Measurements from ENCODE around the gene ZCCHC14.

ZCCHC14 gene

DNA sequence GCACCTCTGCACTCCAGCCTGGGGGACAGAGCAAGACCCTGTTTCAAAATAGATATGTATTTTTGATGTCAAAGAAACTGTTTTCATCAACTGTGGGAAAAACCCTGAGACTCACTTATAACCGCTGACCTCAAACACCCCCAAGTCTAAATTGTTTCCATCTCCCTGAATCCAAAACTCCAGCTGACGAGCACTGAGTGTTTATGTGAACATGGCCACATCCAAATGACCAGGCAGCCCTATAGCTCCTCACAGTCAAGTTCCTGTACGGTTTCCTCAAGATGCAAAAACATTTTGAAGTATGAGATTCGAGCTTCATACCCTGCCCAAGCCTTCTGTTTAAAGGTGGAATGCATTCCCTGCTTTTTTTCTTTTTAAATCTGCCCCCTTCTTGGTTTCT is 45.3 kb upstream of the ZCCHC14 start:
- Histone ChIP-seq H3K36me3 (no peaks in the 10 kb centered on the region), H3K9me3 (replicated peaks in 1 of 11) (peaks cover 5 to 49% (median 32%) of the 10 kb centered on the region in 11 experiments), H3K27ac (no peak overlapping the region), H3K4me1 (peaks cover 21 to 37% (median 31%) of the 10 kb centered on the region in 10 experiments), H3K27me3 (peaks cover 0 to 34% (median 0%) of the 10 kb centered on the region in 11 experiments; a peak in 8 of 22 replicates), H3K9ac (no peak overlapping the region), H3K4me3 (no peak overlapping the region), H4K20me1 (peaks cover 0 to 17% (median 0%) of the 10 kb centered on the region in 11 experiments; a peak in 2 of 22 replicates), H3K4me2 (0 out of 22 replicates have a peak overlapping the region, but pooled peaks of 1 of the 11 experiments have one; percentile 8)
- no peak for TF ChIP-seq Cebpa-rat (IDR thresholded peaks at IDR 0.05)

DNA sequence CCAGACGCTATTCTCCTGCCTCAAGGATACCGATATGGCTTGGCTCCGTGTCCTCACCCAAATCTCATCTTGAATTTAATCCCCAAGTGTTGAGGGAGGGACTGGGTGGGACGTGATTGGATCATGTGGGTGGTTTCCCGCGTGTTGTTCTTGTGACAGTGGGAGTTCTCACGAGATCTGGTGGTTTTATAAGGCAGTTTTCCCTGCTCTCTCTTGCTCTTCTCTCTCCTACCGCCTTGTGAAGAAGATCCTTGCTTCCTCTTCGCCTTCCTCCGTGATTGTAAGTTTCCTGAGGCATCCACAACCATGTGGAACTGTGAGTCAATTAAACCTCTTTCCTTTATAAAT is 43.9 kb upstream of the ZCCHC14 start:
- Histone ChIP-seq H3K9ac (no peak overlapping the region), H3K4me1 (peaks cover 10 to 23% (median 19%) of the 10 kb centered on the region in 10 experiments), H3K9me3 (replicated peaks in 1 of 11) (peaks cover 17 to 63% (median 46%) of the 10 kb centered on the region in 11 experiments), H3K36me3 (no peaks in the 10 kb centered on the region), H4K20me1 (peaks cover 0 to 7% (median 0%) of the 10 kb centered on the region in 11 experiments; a peak in 2 of 22 replicates), H3K27me3 (peaks cover 0 to 20% (median 0%) of the 10 kb centered on the region in 11 experiments; a peak in 8 of 22 replicates), H3K27ac (no peak overlapping the region), H3K4me3 (no peak overlapping the region), H3K4me2 (no peak overlapping the region)
- TF ChIP-seq Cebpa-rat (IDR thresholded peaks at IDR 0.05) = no peak

DNA sequence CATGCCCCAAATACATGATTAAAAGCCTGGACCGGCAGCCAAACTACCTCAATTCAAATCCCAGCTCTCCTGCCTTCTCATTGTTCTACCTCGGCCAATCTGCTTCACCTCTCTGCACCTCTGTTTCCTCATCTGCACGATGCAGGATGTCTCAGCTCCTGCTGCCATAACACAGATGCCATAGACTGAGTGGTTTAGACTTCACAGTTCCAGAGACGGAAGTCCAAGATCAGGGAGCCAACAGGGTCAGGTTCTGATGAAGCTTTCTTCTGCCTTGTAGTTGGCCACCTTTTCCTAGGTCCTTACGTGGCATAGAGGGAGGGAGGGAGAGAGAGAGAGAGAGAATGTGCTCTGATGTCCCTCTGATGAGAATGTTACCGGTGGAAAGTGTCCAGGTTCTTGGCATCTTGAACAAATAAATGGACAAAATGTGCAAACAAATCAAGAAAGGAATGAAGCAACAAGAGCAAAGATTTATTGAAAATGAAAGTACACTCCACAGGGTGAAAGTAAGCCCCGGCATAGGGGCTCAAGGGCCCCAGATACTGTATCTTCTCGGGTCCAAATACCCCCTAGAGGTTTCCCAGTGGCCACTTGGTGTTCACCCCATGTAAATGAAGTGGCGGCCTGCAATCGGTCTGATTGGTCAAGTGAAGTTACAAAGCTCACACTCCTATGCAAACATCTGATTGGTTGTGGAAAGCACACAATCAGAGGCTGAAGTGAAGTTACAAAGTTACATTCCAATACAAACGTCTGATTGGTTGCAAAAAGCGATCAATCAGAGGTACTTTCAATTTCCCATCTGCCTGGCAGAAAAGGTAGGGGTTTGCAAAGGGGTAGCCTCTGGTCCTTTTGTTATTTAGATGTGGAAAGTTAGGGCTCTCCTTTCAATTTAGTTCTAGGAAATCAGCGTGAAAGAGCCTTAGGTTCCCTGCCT is 43.3 kb upstream of the ZCCHC14 start:
- no peak overlapping the region for H3K9ac ChIP-seq
- no peak overlapping the region for H3K4me3 ChIP-seq
- H3K36me3 ChIP-seq = no peaks in the 10 kb centered on the region
- H3K27ac ChIP-seq = no peak overlapping the region
- H3K4me2 ChIP-seq = no peak overlapping the region
- peaks cover 4 to 17% (median 12%) of the 10 kb centered on the region in 10 experiments for H3K4me1 ChIP-seq
- TF ChIP-seq Cebpa-rat (IDR thresholded peaks at IDR 0.05) = no peak
- H4K20me1 ChIP-seq = peaks cover 0 to 4% (median 0%) of the 10 kb centered on the region in 11 experiments; a peak in 2 of 22 replicates
- peaks cover 20 to 70% (median 52%) of the 10 kb centered on the region in 11 experiments for H3K9me3 ChIP-seq (replicated peaks in 1 of 11)
- H3K27me3 ChIP-seq = peaks cover 0 to 13% (median 0%) of the 10 kb centered on the region in 11 experiments; a peak in 8 of 22 replicates

DNA sequence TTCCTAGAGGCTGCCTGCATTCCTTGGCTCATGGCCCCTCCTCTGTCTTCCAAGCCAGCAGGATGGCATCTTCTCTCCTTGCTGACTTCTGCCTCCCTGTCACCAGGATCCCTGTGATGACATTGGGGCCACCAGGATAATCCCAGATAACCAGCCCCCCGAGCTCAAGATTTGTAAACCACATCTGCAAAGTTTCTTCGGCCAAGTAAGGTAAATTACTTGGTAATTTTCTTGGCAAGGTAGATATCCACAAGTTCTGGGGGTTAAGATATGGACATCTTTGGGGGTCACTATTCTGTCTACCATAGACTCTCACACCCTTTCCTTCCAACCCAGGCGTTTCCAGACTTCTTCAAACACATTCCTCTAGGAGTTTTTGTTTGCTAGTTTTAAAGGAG is 42.6 kb upstream of the ZCCHC14 start:
- H3K4me1 ChIP-seq = peaks cover 0 to 10% (median 5%) of the 10 kb centered on the region in 10 experiments; a peak in 17 of 20 replicates
- no peak overlapping the region for H3K27ac ChIP-seq
- H3K9ac ChIP-seq = no peak overlapping the region
- H4K20me1 ChIP-seq = no peaks in the 10 kb centered on the region; a peak in 2 of 22 replicates
- no peak overlapping the region for H3K4me3 ChIP-seq
- H3K9me3 ChIP-seq (replicated peaks in 1 of 11) = peaks cover 26 to 76% (median 58%) of the 10 kb centered on the region in 11 experiments
- H3K4me2 ChIP-seq = no peak overlapping the region
- no peaks in the 10 kb centered on the region for H3K36me3 ChIP-seq
- no peak for TF ChIP-seq Cebpa-rat (IDR thresholded peaks at IDR 0.05)
- peaks cover 0 to 7% (median 0%) of the 10 kb centered on the region in 11 experiments; a peak in 4 of 22 replicates for H3K27me3 ChIP-seq

DNA sequence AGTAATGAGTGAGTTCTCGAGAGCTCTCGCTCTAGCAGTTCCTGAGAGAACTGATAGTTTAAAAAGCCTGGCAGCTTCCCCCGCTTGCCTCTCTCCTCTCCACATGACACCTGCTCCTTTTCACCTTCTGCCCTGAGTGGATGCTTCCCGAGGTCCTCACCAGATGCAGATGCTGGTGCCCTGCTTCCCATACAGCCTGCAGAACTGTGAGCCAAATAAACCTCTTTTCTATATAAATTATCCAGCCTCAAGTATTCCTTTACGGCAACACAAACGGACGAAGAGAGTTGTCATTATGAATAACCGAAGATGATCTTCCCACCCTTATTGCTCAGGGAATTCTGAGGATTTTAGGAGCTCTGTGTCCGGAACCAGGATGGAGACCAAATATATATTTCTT is 41.9 kb upstream of the ZCCHC14 start:
- TF ChIP-seq Cebpa-rat (IDR thresholded peaks at IDR 0.05) = no peak
- H3K27ac ChIP-seq = no peak overlapping the region
- H3K4me3 ChIP-seq = no peak overlapping the region
- no peaks in the 10 kb centered on the region; a peak in 2 of 22 replicates for H4K20me1 ChIP-seq
- H3K9me3 ChIP-seq (replicated peaks in 1 of 11) = peaks cover 33 to 83% (median 65%) of the 10 kb centered on the region in 11 experiments
- peaks cover 0 to 4% (median 0%) of the 10 kb centered on the region in 10 experiments; a peak in 1 of 20 replicates for H3K4me1 ChIP-seq
- H3K4me2 ChIP-seq = no peak overlapping the region
- H3K27me3 ChIP-seq = no peaks in the 10 kb centered on the region
- no peak overlapping the region for H3K9ac ChIP-seq
- no peaks in the 10 kb centered on the region for H3K36me3 ChIP-seq

DNA sequence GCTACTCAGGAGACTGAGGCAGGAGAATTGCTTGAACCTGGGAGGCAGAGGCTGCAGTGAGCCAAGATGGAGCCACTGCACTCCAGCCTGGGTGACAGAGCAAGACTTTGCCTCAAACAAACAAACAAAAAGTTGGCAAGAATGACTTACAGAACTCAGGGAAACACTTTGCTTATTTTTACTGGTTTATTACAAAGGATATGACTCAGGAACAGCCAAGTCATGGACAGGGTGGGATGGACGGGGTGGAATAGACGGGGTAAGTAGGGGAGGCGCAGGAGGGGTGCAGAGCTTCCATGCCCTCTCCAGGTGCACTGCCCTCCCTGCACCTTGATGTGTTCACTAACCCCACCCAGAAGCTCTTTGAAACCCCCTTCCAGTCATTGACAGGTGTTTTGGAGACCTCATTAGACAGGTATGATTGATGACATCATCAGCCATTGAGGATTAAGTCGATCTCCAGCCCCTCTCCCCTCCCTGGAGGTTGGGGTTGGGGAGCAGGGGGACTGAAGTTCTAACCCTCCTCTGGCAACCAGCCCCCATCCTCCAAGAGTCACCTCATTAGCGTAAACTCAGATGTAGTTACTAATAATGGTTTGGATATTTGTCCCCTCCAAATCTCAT is 41.3 kb upstream of the ZCCHC14 start:
- Histone ChIP-seq H4K20me1 (no peaks in the 10 kb centered on the region; a peak in 1 of 22 replicates), H3K9ac (no peak overlapping the region), H3K4me2 (no peak overlapping the region), H3K9me3 (replicated peaks in 1 of 11) (peaks cover 39 to 90% (median 71%) of the 10 kb centered on the region in 11 experiments), H3K4me1 (0 out of 20 replicates have a peak, but pooled peaks cover 0 to 4% (median 0%) of the 10 kb centered on the region in 10 experiments), H3K27ac (no peak overlapping the region), H3K36me3 (no peaks in the 10 kb centered on the region), H3K27me3 (no peaks in the 10 kb centered on the region), H3K4me3 (no peak overlapping the region)
- no peak for TF ChIP-seq Cebpa-rat (IDR thresholded peaks at IDR 0.05)

DNA sequence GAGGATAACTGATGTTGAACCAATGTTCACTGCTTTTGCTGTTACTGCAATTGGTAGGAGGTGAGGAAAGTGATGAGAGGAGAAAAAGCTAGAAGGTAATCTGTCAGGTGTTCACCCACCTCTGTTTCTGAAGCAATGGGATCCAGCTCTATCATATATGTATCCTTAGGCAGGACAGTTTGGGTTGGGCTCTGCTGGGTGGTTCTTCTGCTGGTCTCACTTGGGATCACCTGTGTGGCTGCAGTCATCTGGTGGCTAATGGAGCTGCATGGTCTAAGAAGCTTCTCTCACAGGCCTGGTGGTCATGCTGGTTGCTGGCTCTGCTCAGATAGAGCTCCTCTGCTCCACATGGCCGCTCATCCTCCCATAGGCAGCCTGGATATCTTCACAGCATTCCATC is 40.2 kb upstream of the ZCCHC14 start:
- no peak for TF ChIP-seq Cebpa-rat (IDR thresholded peaks at IDR 0.05)
- peaks cover 43 to 99% (median 77%) of the 10 kb centered on the region in 11 experiments for H3K9me3 ChIP-seq (replicated peaks in 1 of 11)
- H4K20me1 ChIP-seq = no peaks in the 10 kb centered on the region; a peak in 1 of 22 replicates
- no peaks in the 10 kb centered on the region for H3K27me3 ChIP-seq
- H3K27ac ChIP-seq = no peak overlapping the region
- no peak overlapping the region for H3K4me3 ChIP-seq
- no peaks in the 10 kb centered on the region for H3K36me3 ChIP-seq
- 0 out of 20 replicates have a peak, but pooled peaks cover 0 to 3% (median 0%) of the 10 kb centered on the region in 10 experiments for H3K4me1 ChIP-seq
- H3K4me2 ChIP-seq = no peak overlapping the region
- no peak overlapping the region for H3K9ac ChIP-seq

DNA sequence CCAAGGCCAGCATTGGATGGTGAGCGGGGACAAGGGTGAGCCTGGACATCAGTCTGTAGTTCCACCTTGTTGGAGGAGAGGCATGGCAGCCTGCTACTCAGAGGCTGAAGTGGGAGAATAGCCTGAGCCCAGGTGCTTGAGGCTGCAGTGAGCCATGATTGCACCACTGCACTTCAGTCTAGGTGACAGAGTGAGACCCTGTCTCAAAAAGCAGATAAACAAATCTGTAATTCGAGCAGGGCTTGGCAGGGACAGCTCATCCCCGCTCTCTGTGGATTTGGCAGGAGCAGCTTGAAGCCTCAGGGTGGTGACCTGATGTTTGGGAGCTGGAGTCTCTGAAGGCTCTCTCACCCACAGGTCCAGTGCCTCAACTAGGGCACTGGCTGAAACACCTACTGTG is 38.6 kb upstream of the ZCCHC14 start:
- Histone ChIP-seq H3K36me3 (no peaks in the 10 kb centered on the region), H4K20me1 (no peaks in the 10 kb centered on the region), H3K9me3 (replicated peaks in 1 of 11) (peaks cover 43 to 82% (median 75%) of the 10 kb centered on the region in 11 experiments), H3K27me3 (no peaks in the 10 kb centered on the region), H3K4me1 (no peaks in the 10 kb centered on the region), H3K9ac (no peak overlapping the region), H3K4me3 (no peak overlapping the region), H3K4me2 (no peak overlapping the region), H3K27ac (no peak overlapping the region)
- no peak for TF ChIP-seq Cebpa-rat (IDR thresholded peaks at IDR 0.05)
